H1 (cell line): ENCODE measurements around the gene TRIOBP. TPM values are rescaled to one million over a fixed set of nuclear protein-coding genes. Genes with fewer than 3 reads are reported as not detected.

Source experiments
- CTCF ChIA-PET: fragments of 300-600 bp; sonication (Branson Sonifier 250); formaldehyde crosslinking; loops from one replicate; lab custom pipeline; 2021; ENCODE audit not compliant: partially characterized antibody; lab: Charles Lee
- POLR2A ChIA-PET: fragments of 300-600 bp; sonication (Branson Sonifier 250); formaldehyde crosslinking; loops from one replicate; lab custom pipeline; 2021; ENCODE audit warnings: inconsistent platforms; ENCODE audit not compliant: partially characterized antibody; lab: Charles Lee
- DNase-seq, 2 experiments: peaks; one replicate each; pipeline versions ENCODE4 v3.0.0 to v3.0.0-alpha.2; 2010 to 2022; ENCODE audit warnings: low spot score in 2 of 2, low read depth in 1 of 2, mixed read lengths in 1 of 2
- FAIRE-seq: peaks from 2 replicates; lab custom pipeline; 2011; peaks lifted over from hg19 to GRCh38; lab: Jason Lieb, UNC
- H2AFZ ChIP-seq: 2 replicates; pipeline ENCODE4 v1.8.1; 2012; ENCODE audit warnings: low read length, inconsistent platforms
- H2AK5ac ChIP-seq: 2 replicates; pipeline ENCODE4 v1.6.1; 2013; ENCODE audit warnings: low read depth, low read length
- H2BK120ac ChIP-seq: replicated peaks from 2 replicates; pipeline ENCODE3; 2013; ENCODE audit warnings: low read depth, low read length, inconsistent platforms
- H2BK12ac ChIP-seq: 2 replicates; pipeline ENCODE4 v1.6.1; 2013; ENCODE audit warnings: low read depth, low read length
- H2BK15ac ChIP-seq: 2 replicates; pipeline ENCODE4 v1.6.1; 2013; ENCODE audit warnings: low read length
- H2BK20ac ChIP-seq: 2 replicates; pipeline ENCODE4 v1.6.1; 2013; ENCODE audit warnings: low read length
- H2BK5ac ChIP-seq: 2 replicates; pipeline ENCODE4 v1.6.1; 2013; ENCODE audit warnings: low read depth, low read length
- H3K14ac ChIP-seq: 2 replicates; pipeline ENCODE4 v1.6.1; 2013; ENCODE audit warnings: inconsistent platforms; ENCODE audit not compliant: insufficient read length
- H3K18ac ChIP-seq: 2 replicates; pipeline ENCODE4 v1.6.1; 2013; ENCODE audit warnings: low read length; ENCODE audit errors: extremely low read depth
- H3K23ac ChIP-seq: 2 replicates; pipeline ENCODE4 v1.6.1; 2013; ENCODE audit warnings: inconsistent platforms; ENCODE audit not compliant: insufficient read length
- H3K23me2 ChIP-seq: 2 replicates; pipeline ENCODE4 v1.6.1; 2013; ENCODE audit warnings: low read depth, low read length
- H3K27ac ChIP-seq: 2 replicates; pipeline ENCODE4 v1.6.1; 2011; ENCODE audit warnings: low read depth, low read length, inconsistent platforms
- H3K27me3 ChIP-seq, 4 experiments: replicated peaks in 1 of 4; 1 replicate in 1 of 4; 2 replicates in 3 of 4; pipeline versions ENCODE4 v1.6.1 to v1.8.1; 2011 to 2013; ENCODE audit warnings: low read length in 3 of 4, mild to moderate bottlenecking in 3 of 4, inconsistent platforms in 2 of 4, mixed read lengths in 2 of 4, moderate library complexity in 1 of 4; ENCODE audit not compliant: control insufficient read depth in 3 of 4, insufficient read depth in 3 of 4; ENCODE audit errors: extremely low read depth in 1 of 4
- H3K36me3 ChIP-seq, 4 experiments: 2 replicates each; pipeline versions ENCODE4 v1.6.1 to v1.8.1; 2011 to 2013; ENCODE audit warnings: mild to moderate bottlenecking in 4 of 4, low read length in 3 of 4, moderate library complexity in 2 of 4, control low read depth in 1 of 4, inconsistent platforms in 1 of 4; ENCODE audit not compliant: insufficient read depth in 4 of 4, control insufficient read depth in 2 of 4
- H3K4ac ChIP-seq: replicated peaks from 2 replicates; pipeline ENCODE3; 2013; ENCODE audit warnings: low read length, low read depth, mixed read lengths, inconsistent platforms; ENCODE audit not compliant: insufficient read length
- H3K4me1 ChIP-seq, 4 experiments: replicated peaks in 1 of 4; 1 replicate in 1 of 4; 2 replicates in 3 of 4; pipeline versions ENCODE4 v1.6.1 to v1.8.1; 2011 to 2013; ENCODE audit warnings: low read length in 3 of 4, inconsistent platforms in 2 of 4, mixed read lengths in 1 of 4; ENCODE audit not compliant: insufficient read depth in 4 of 4, control insufficient read depth in 3 of 4
- H3K4me2 ChIP-seq, 2 experiments: 2 replicates each; pipeline versions ENCODE4 v1.6.1 to v1.8.1; 2011 to 2013; ENCODE audit warnings: low read depth in 2 of 2, low read length in 2 of 2, control low read depth in 1 of 2, inconsistent platforms in 1 of 2, mild to moderate bottlenecking in 1 of 2; ENCODE audit not compliant: insufficient read depth in 1 of 2
- H3K4me3 ChIP-seq, 4 experiments: fragments of 200-600, 300-600 bp in 1 of 4; sonication (generic), shearing (Covaris generic), sonication (Bioruptor Twin) in 1 of 4; 2 replicates each; pipeline versions ENCODE4 v1.5.1 to v1.8.1; 2011 to 2016; ENCODE audit warnings: low read length in 4 of 4, low read depth in 3 of 4, control low read depth in 2 of 4, inconsistent platforms in 2 of 4, mild to moderate bottlenecking in 2 of 4, mixed read lengths in 1 of 4, moderate library complexity in 1 of 4; ENCODE audit not compliant: insufficient read depth in 2 of 4; ENCODE audit errors: extremely low read depth in 1 of 4
- H3K56ac ChIP-seq: replicated peaks from 2 replicates; pipeline ENCODE3; 2013; ENCODE audit warnings: low read depth, mild to moderate bottlenecking, mixed read lengths, low read length, inconsistent platforms; ENCODE audit not compliant: insufficient read length
- H3K79me1 ChIP-seq: 2 replicates; pipeline ENCODE4 v1.6.1; 2013; ENCODE audit warnings: low read depth, low read length, control low read depth
- H3K79me2 ChIP-seq, 2 experiments: 2 replicates each; pipeline versions ENCODE4 v1.6.1 to v1.8.1; 2012 to 2013; ENCODE audit warnings: low read length in 2 of 2, mild to moderate bottlenecking in 2 of 2, inconsistent platforms in 1 of 2; ENCODE audit not compliant: insufficient read depth in 2 of 2, control insufficient read depth in 1 of 2
- H3K9ac ChIP-seq, 4 experiments: replicated peaks in 1 of 4; 1 replicate in 1 of 4; 2 replicates in 3 of 4; pipeline versions ENCODE4 v1.6.1 to v1.8.1; 2011 to 2013; ENCODE audit warnings: low read depth in 3 of 4, low read length in 3 of 4, control low read depth in 2 of 4, mild to moderate bottlenecking in 2 of 4, moderate library complexity in 2 of 4, inconsistent platforms in 1 of 4; ENCODE audit errors: extremely low read depth in 1 of 4
- H3K9me3 ChIP-seq, 2 experiments: 2 replicates each; pipeline versions ENCODE4 v1.6.1 to v1.8.1; 2012 to 2013; ENCODE audit warnings: mild to moderate bottlenecking in 2 of 2, moderate library complexity in 2 of 2, control low read depth in 1 of 2, inconsistent platforms in 1 of 2, low read depth in 1 of 2, low read length in 1 of 2, mixed read lengths in 1 of 2; ENCODE audit not compliant: insufficient read depth in 2 of 2
- H4K20me1 ChIP-seq, 2 experiments: replicated peaks in 1 of 2; 2 replicates each; pipeline versions ENCODE3 to v1.8.1; 2011 to 2013; ENCODE audit warnings: inconsistent platforms in 2 of 2, low read length in 2 of 2, mild to moderate bottlenecking in 1 of 2; ENCODE audit not compliant: insufficient read depth in 2 of 2, control insufficient read depth in 1 of 2
- H4K5ac ChIP-seq: 2 replicates; pipeline ENCODE4 v1.6.1; 2013; ENCODE audit warnings: low read length, low read depth, mixed read lengths, inconsistent platforms; ENCODE audit not compliant: insufficient read length
- H4K8ac ChIP-seq: 2 replicates; pipeline ENCODE4 v1.8.0; 2013; ENCODE audit warnings: mild to moderate bottlenecking, moderate library complexity, low read length, inconsistent platforms; ENCODE audit not compliant: insufficient read depth; ENCODE audit errors: extremely low read depth
- H4K91ac ChIP-seq: replicated peaks from 2 replicates; pipeline ENCODE3; 2013; ENCODE audit warnings: low read length, mixed read lengths, inconsistent platforms; ENCODE audit not compliant: insufficient read length
- BACH1 ChIP-seq: IDR thresholded peaks from 2 replicates; pipeline ENCODE4 v1.6.1; 2012; ENCODE audit warnings: low read length, improper control_type of control experiment
- BCL11A ChIP-seq, 2 experiments: IDR thresholded peaks; one replicate each; pipeline ENCODE4 v1.6.1; 2011; ENCODE audit warnings: low read depth in 2 of 2, low read length in 2 of 2, mild to moderate bottlenecking in 2 of 2
- CBX5 ChIP-seq: fragments of 300-800, 300-1000 bp; sonication (generic); IDR thresholded peaks from 2 replicates; pipeline ENCODE4 v1.7.1; 2016; ENCODE audit warnings: antibody characterized with exemption, low read length, low read depth
- CHD2 ChIP-seq: IDR thresholded peaks from 2 replicates; pipeline ENCODE4 v1.6.1; 2012; ENCODE audit warnings: low read length, improper control_type of control experiment
- HDAC2 ChIP-seq, 2 experiments: fragments of 300-600 bp in 1 of 2; sonication (generic) in 1 of 2; IDR thresholded peaks; 2 replicates each; pipeline ENCODE4 v1.6.1; 2011 to 2012; ENCODE audit warnings: low read depth in 2 of 2, low read length in 2 of 2, mild to moderate bottlenecking in 2 of 2, moderate library complexity in 2 of 2, borderline replicate concordance in 1 of 2, inconsistent platforms in 1 of 2
- HDAC6 ChIP-seq: IDR thresholded peaks from one replicate; pipeline ENCODE4 v1.7.1; 2012; ENCODE audit warnings: low read depth, mild to moderate bottlenecking, inconsistent platforms, low read length, moderate library complexity
- RXRA ChIP-seq: IDR thresholded peaks from 2 replicates; pipeline ENCODE4 v1.6.1; 2011; ENCODE audit warnings: low read depth, mild to moderate bottlenecking, low read length, moderate library complexity; ENCODE audit not compliant: insufficient read depth
- TAF1 ChIP-seq: IDR thresholded peaks from 2 replicates; pipeline ENCODE4 v1.6.1; 2011; ENCODE audit warnings: mild to moderate bottlenecking, low read depth, low read length
- TAF7 ChIP-seq: optimal IDR thresholded peaks from 2 replicates; pipeline ENCODE3; 2011; ENCODE audit warnings: low read depth, mild to moderate bottlenecking, inconsistent platforms, low read length, moderate library complexity, borderline replicate concordance
- WGBS, 2 experiments: shearing (Covaris generic) in 1 of 2; methylation state at CpG; one replicate each; pipeline versions ENCODE4 v1.1.6 to v1.1.7; 2013 to 2015; ENCODE audit warnings: low lambda C conversion rate in 2 of 2, mixed read lengths in 2 of 2, inconsistent platforms in 1 of 2, low coverage in 1 of 2, missing lambda C conversion rate in 1 of 2; ENCODE audit not compliant: insufficient replicate concordance in 2 of 2, insufficient coverage in 1 of 2, insufficient read length in 1 of 2; ENCODE audit errors: extremely low coverage in 1 of 2, missing lambda C conversion rate in 1 of 2; 5-methylcytosine and 5-hydroxymethylcytosine counted together
- polyA plus RNA-seq, 7 experiments: library from polyadenylated mRNA; depleted of rRNA in 3 of 7; stranded (reverse) in 5 of 7; unstranded in 2 of 7; fragments of >200 nt in 5 of 7; fragments of 200-250 nt in 2 of 7; gene quantifications; 1 replicate in 5 of 7; 2 replicates in 1 of 7; 4 replicates in 1 of 7; pipeline versions ENCODE4 v1.2.1 to v1.2.3, GENCODE V29; 2011 to 2013; ENCODE audit warnings: missing spikeins in 2 of 7, mixed read lengths in 2 of 7
- total RNA-seq: library from RNA; stranded (reverse); fragmentation: NEBNext Ultra II Directional; extraction: Animal tissue kit (Norgen Biotek cat#: 25700); gene quantifications from 2 replicates; pipeline ENCODE4 v1.2.1, GENCODE V29; 2021

Gene TRIOBP
- total and polyA plus RNA-seq, 2 of the 8 experiments (the other 6 are each of a cell fraction or from before 2014, with no cell fraction given) = 18.2 to 27.3 TPM

GRCh38 chr22:37815593-37815992 is 118.7 kb downstream of the TRIOBP start:
- H3K79me1 ChIP-seq = no peaks in the 10 kb centered on the region
- H3K14ac ChIP-seq = no peak overlapping the region
- no peak for TF ChIP-seq TAF7
- no peak for TF ChIP-seq BACH1
- no peak for TF ChIP-seq CHD2
- no peak for TF ChIP-seq HDAC2 (IDR thresholded peaks at IDR 0.05; ENCODE audit: borderline replicate concordance in 1 of 2, low read depth in 2 of 2, low read length in 2 of 2)
- TF ChIP-seq TAF1 = no peak
- TF ChIP-seq RXRA = no peak
- TF ChIP-seq BCL11A (IDR thresholded peaks at IDR 0.05; ENCODE audit: low read depth in 2 of 2, low read length in 2 of 2) = no peak
- TF ChIP-seq HDAC6 = no peak
- TF ChIP-seq CBX5 = no peak
- peaks cover 10% of the 10 kb centered on the region; the same call in 1 of the 2 replicates for H3K23me2 ChIP-seq
- peaks cover 0 to 23% (median 20%) of the 10 kb centered on the region in 4 experiments; a peak in 6 of 7 replicates for H3K27me3 ChIP-seq
- no peak overlapping the region for H3K4ac ChIP-seq
- no peak overlapping the region for H2BK5ac ChIP-seq
- 92% methylated on average over 12 of the region's 12 CpGs; no CpG with 5 or more reads in 1 of the 2 experiments for WGBS, 2 experiments
- H3K23ac ChIP-seq = no peak overlapping the region
- POLR2A ChIA-PET = interaction anchor here (0.6 to 6.2 kb wide), 6 partner anchors 9 to 46 kb away, joined by 3 to 142 read pairs (median 4); partner anchors contain the start of genes ANKRD54 and GCAT
- no peak overlapping the region; the same call in 1 of the 2 replicates for H4K8ac ChIP-seq
- H2BK12ac ChIP-seq = no peak overlapping the region
- H3K56ac ChIP-seq = no peak overlapping the region
- H3K4me3 ChIP-seq = no peak overlapping the region
- no peak overlapping the region for H4K91ac ChIP-seq
- no peak overlapping the region for H2BK120ac ChIP-seq
- H3K18ac ChIP-seq = no peak overlapping the region
- H2AFZ ChIP-seq = no peak overlapping the region
- H4K20me1 ChIP-seq = peaks cover 0 to 5% of the 10 kb centered on the region in 2 experiments
- FAIRE-seq (no peak), DNase-seq (no peak)
- H3K4me1 ChIP-seq = peaks cover 0 to 15% (median 12%) of the 10 kb centered on the region in 4 experiments; a peak in 6 of 7 replicates
- H3K9ac ChIP-seq = no peak overlapping the region
- no peak overlapping the region for H4K5ac ChIP-seq
- H3K9me3 ChIP-seq = no peaks in the 10 kb centered on the region
- CTCF ChIA-PET = interaction anchor here (0.6 to 7.7 kb wide), 10 partner anchors 8 to 179 kb away, joined by 3 to 80 read pairs (median 3); partner anchors contain the start of genes ANKRD54, GCAT and LGALS1
- H2BK15ac ChIP-seq = no peak overlapping the region
- H3K4me2 ChIP-seq = no peak overlapping the region
- H3K79me2 ChIP-seq = no peaks in the 10 kb centered on the region
- peaks cover 0 to 11% (median 5%) of the 10 kb centered on the region in 4 experiments; a peak in 5 of 8 replicates for H3K36me3 ChIP-seq
- no peak overlapping the region for H2BK20ac ChIP-seq
- no peak overlapping the region for H3K27ac ChIP-seq
- no peak overlapping the region for H2AK5ac ChIP-seq
